Duodenal mucosa (tissue), 2 donors: ENCODE measurements around the gene NIPAL3.

Experiments used
- H3K27ac ChIP-seq: one replicate; pipeline ENCODE4 v1.7.0; 2013; ENCODE audit warnings: low read depth, low read length
- H3K27me3 ChIP-seq, 2 donors: one replicate each; pipeline ENCODE4 v1.7.0; 2013; ENCODE audit warnings: low read length in 2 of 2, control low read depth in 1 of 2; ENCODE audit not compliant: insufficient read depth in 2 of 2, control insufficient read depth in 1 of 2
- H3K36me3 ChIP-seq, 2 donors: one replicate each; pipeline ENCODE4 v1.7.0; 2013; ENCODE audit warnings: low read length in 2 of 2, control low read depth in 1 of 2; ENCODE audit not compliant: insufficient read depth in 2 of 2, control insufficient read depth in 1 of 2
- H3K4me1 ChIP-seq, 2 donors: one replicate each; pipeline ENCODE4 v1.7.0; 2013; ENCODE audit warnings: low read length in 2 of 2, control low read depth in 1 of 2; ENCODE audit not compliant: insufficient read depth in 2 of 2, control insufficient read depth in 1 of 2
- H3K4me3 ChIP-seq, 2 donors: one replicate each; pipeline ENCODE4 v1.7.0; 2013; ENCODE audit warnings: low read length in 2 of 2, low read depth in 1 of 2
- H3K9ac ChIP-seq, 2 donors: one replicate each; pipeline ENCODE4 v1.7.0; 2013; ENCODE audit warnings: low read length in 2 of 2, low read depth in 1 of 2
- H3K9me3 ChIP-seq, 2 donors: one replicate each; pipeline ENCODE4 v1.7.0; 2013; ENCODE audit warnings: low read length in 2 of 2, control low read depth in 1 of 2; ENCODE audit not compliant: control insufficient read depth in 1 of 2

NIPAL3 gene

GRCh38 chr1:24421502-24421901, 5.9 kb downstream of the NIPAL3 start:
- Histone ChIP-seq H3K9me3 (no peaks in the 10 kb centered on the region), H3K4me3 (no peak overlapping the region), H3K4me1 (peaks cover 38 to 43% of the 10 kb centered on the region in 2 donors), H3K9ac (no peak overlapping the region), H3K36me3 (peaks cover 0 to 28% of the 10 kb centered on the region in 2 donors), H3K27ac (no peak overlapping the region), H3K27me3 (no peaks in the 10 kb centered on the region)

- H3K9ac ChIP-seq: no peak overlapping the region
- no peak overlapping the region for H3K4me3 ChIP-seq
- peaks cover 0 to 34% of the 10 kb centered on the region in 2 donors for H3K36me3 ChIP-seq
- no peak overlapping the region for H3K27ac ChIP-seq
- H3K9me3 ChIP-seq: no peaks in the 10 kb centered on the region
- no peaks in the 10 kb centered on the region for H3K27me3 ChIP-seq
- peaks cover 20 to 22% of the 10 kb centered on the region in 2 donors for H3K4me1 ChIP-seq
Measured at GRCh38 chr1:24424207-24424606, 8.6 kb downstream of the NIPAL3 start.

GRCh38 chr1:24424990-24425389, 9.4 kb downstream of the NIPAL3 start:
- Histone ChIP-seq H3K36me3 (peaks cover 0 to 28% of the 10 kb centered on the region in 2 donors), H3K4me3 (no peak overlapping the region), H3K4me1 (peaks cover 17 to 21% of the 10 kb centered on the region in 2 donors), H3K27me3 (no peaks in the 10 kb centered on the region), H3K27ac (no peak overlapping the region), H3K9me3 (no peaks in the 10 kb centered on the region), H3K9ac (no peak overlapping the region)

- peaks cover 0 to 28% of the 10 kb centered on the region in 2 donors for H3K36me3 ChIP-seq
Measured at GRCh38 chr1:24425441-24425840, 9.8 kb downstream of the NIPAL3 start.

GRCh38 chr1:24425922-24426321, 10.3 kb downstream of the NIPAL3 start:
- Histone ChIP-seq H3K36me3 (peaks cover 0 to 23% of the 10 kb centered on the region in 2 donors), H3K4me3 (no peak overlapping the region), H3K4me1 (peaks cover 17 to 21% of the 10 kb centered on the region in 2 donors), H3K9me3 (no peaks in the 10 kb centered on the region), H3K27ac (no peak overlapping the region), H3K27me3 (no peaks in the 10 kb centered on the region), H3K9ac (no peak overlapping the region)

More at GRCh38 chr1:24425441-24425840, 9.8 kb downstream of the NIPAL3 start:
- Histone ChIP-seq H3K9ac (no peak overlapping the region), H3K9me3 (no peaks in the 10 kb centered on the region), H3K27me3 (no peaks in the 10 kb centered on the region), H3K27ac (no peak overlapping the region), H3K4me3 (no peak overlapping the region), H3K4me1 (peaks cover 17 to 21% of the 10 kb centered on the region in 2 donors)

- Histone ChIP-seq H3K27ac (no peak overlapping the region), H3K4me1 (peaks cover 17 to 21% of the 10 kb centered on the region in 2 donors)
Measured at GRCh38 chr1:24426744-24427544, 11.3 kb downstream of the NIPAL3 start.

GRCh38 chr1:24427545-24427862, 11.9 kb downstream of the NIPAL3 start:
- H3K27me3 ChIP-seq: no peaks in the 10 kb centered on the region
- H3K4me1 ChIP-seq: peaks cover 17 to 21% of the 10 kb centered on the region in 2 donors
- H3K36me3 ChIP-seq: peaks cover 0 to 9% of the 10 kb centered on the region in 2 donors
- H3K4me3 ChIP-seq: no peak overlapping the region
- no peak overlapping the region for H3K27ac ChIP-seq
- H3K9ac ChIP-seq: no peak overlapping the region
- H3K9me3 ChIP-seq: no peaks in the 10 kb centered on the region

More at GRCh38 chr1:24426744-24427544, 11.3 kb downstream of the NIPAL3 start:
- H3K4me3 ChIP-seq: no peak overlapping the region
- H3K9me3 ChIP-seq: no peaks in the 10 kb centered on the region
- H3K27me3 ChIP-seq: no peaks in the 10 kb centered on the region
- H3K9ac ChIP-seq: no peak overlapping the region
- H3K36me3 ChIP-seq: peaks cover 0 to 14% of the 10 kb centered on the region in 2 donors

- no peaks in the 10 kb centered on the region for H3K27me3 ChIP-seq
- H3K4me1 ChIP-seq: no peaks in the 10 kb centered on the region
- no peak overlapping the region for H3K4me3 ChIP-seq
- peaks cover 10 to 12% of the 10 kb centered on the region in 2 donors for H3K36me3 ChIP-seq
- no peaks in the 10 kb centered on the region for H3K9me3 ChIP-seq
- no peak overlapping the region for H3K9ac ChIP-seq
- no peak overlapping the region for H3K27ac ChIP-seq
Measured at GRCh38 chr1:24435782-24436365, 20.3 kb downstream of the NIPAL3 start.

- Histone ChIP-seq H3K27me3 (no peaks in the 10 kb centered on the region), H3K4me1 (no peaks in the 10 kb centered on the region), H3K4me3 (no peak overlapping the region), H3K27ac (no peak overlapping the region), H3K9me3 (no peaks in the 10 kb centered on the region), H3K9ac (no peak overlapping the region), H3K36me3 (peaks cover 15 to 27% of the 10 kb centered on the region in 2 donors)
Measured at GRCh38 chr1:24437631-24438396, 22.2 kb downstream of the NIPAL3 start.

- H3K4me3 ChIP-seq: no peak overlapping the region
- H3K9me3 ChIP-seq: no peaks in the 10 kb centered on the region
- H3K27me3 ChIP-seq: no peaks in the 10 kb centered on the region
- H3K27ac ChIP-seq: no peak overlapping the region
- H3K36me3 ChIP-seq: peaks cover 18 to 31% of the 10 kb centered on the region in 2 donors
- no peak overlapping the region for H3K9ac ChIP-seq
- no peaks in the 10 kb centered on the region for H3K4me1 ChIP-seq
Measured at GRCh38 chr1:24438423-24438901, 22.9 kb downstream of the NIPAL3 start.
